Hepatic stellate cell (primary cell): ENCODE data around the gene WFDC2.
"Not testable (repeated sequence)": the region's sequence is repeated elsewhere in the genome, so short reads cannot be mapped to it uniquely, and the experiment has no call there.

ENCODE experiments used
- DNase-seq: peaks from one replicate; pipeline ENCODE4 v3.0.0; 2011; ENCODE audit warnings: low spot score

Gene WFDC2

GRCh38 chr20:45452238-45452637, 17.3 kb upstream of the WFDC2 start:
- no peak for DNase-seq

- DNase-seq = no peak
Observed at GRCh38 chr20:45452772-45453691, 16.5 kb upstream of the WFDC2 start.

- no peak for DNase-seq
Observed at GRCh38 chr20:45456632-45457031, 12.9 kb upstream of the WFDC2 start.

- DNase-seq = no peak
Observed at GRCh38 chr20:45459606-45460005, 9.9 kb upstream of the WFDC2 start.

GRCh38 chr20:45461225-45461624, 8.3 kb upstream of the WFDC2 start:
- DNase-seq = no peak

- DNase-seq = no peak
Observed at GRCh38 chr20:45462711-45463509, 6.6 kb upstream of the WFDC2 start.

GRCh38 chr20:45463709-45464108, 5.8 kb upstream of the WFDC2 start:
- DNase-seq = no peak

- DNase-seq = no peak
Observed at GRCh38 chr20:45465491-45466266, 3.9 kb upstream of the WFDC2 start.

GRCh38 chr20:45467172-45467571, 2.4 kb upstream of the WFDC2 start:
- no peak for DNase-seq

GRCh38 chr20:45467861-45468260, 1.7 kb upstream of the WFDC2 start:
- no peak for DNase-seq

- no peak for DNase-seq
Observed at GRCh38 chr20:45470262-45470931, 844 bp downstream of the WFDC2 start.

- no peak for DNase-seq
Observed at GRCh38 chr20:45470937-45471336, 1.4 kb downstream of the WFDC2 start.

GRCh38 chr20:45472286-45472685, 2.7 kb downstream of the WFDC2 start:
- DNase-seq = not testable (repeated sequence)

GRCh38 chr20:45477530-45478148, 8.1 kb downstream of the WFDC2 start:
- DNase-seq = not testable (repeated sequence)

GRCh38 chr20:45479822-45480221, 10.3 kb downstream of the WFDC2 start:
- DNase-seq = no peak

- DNase-seq = no peak
Observed at GRCh38 chr20:45484676-45485075, 15.1 kb downstream of the WFDC2 start.

- DNase-seq = no peak
Observed at GRCh38 chr20:45485388-45485787, 15.8 kb downstream of the WFDC2 start.

GRCh38 chr20:45487231-45487635, 17.7 kb downstream of the WFDC2 start:
- no peak for DNase-seq

- no peak for DNase-seq
Observed at GRCh38 chr20:45489083-45489531, 19.6 kb downstream of the WFDC2 start.

- no peak for DNase-seq
Observed at GRCh38 chr20:45495501-45495941, 26.0 kb downstream of the WFDC2 start.

GRCh38 chr20:45496166-45496565, 26.6 kb downstream of the WFDC2 start:
- no peak for DNase-seq
